ENCODE measurements around the gene ADCK2.
"Not testable (repeated sequence)": the region's sequence is repeated elsewhere in the genome, so short reads cannot be mapped to it uniquely, and the experiment has no call there.

The ADCK2 gene

DNA sequence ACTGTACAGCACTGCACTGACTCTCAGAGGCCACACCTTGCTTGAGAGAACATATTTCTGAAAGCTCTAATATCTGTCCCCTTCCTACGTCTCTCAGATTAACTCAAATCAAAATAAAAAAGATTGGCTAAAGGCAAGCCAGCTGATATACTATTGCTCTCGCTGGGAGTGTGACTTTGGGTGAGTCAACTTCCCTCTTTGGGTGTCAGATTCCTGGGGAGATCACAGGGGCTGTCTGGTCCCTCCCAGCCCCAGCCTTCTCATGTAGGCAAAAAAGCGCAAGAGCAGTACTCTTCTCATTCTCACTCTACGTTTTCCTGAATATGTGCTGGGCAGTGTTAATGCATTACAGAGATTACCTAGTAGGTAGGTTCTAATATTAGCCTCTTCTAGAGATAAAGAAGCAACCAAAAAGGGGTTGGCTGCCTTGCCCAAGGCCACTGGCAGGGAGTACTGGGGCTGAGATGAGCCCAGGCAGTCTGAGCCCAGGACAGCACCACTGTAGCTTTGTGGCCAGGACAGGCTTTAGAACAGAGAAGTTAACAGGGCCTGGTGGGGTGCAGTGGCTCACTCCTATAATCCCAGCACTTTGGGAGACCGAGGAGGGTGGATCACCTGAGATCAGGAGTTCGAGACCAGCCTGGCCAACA is 23.1 kb upstream of the ADCK2 start:
- no peak for DNase-seq

DNA sequence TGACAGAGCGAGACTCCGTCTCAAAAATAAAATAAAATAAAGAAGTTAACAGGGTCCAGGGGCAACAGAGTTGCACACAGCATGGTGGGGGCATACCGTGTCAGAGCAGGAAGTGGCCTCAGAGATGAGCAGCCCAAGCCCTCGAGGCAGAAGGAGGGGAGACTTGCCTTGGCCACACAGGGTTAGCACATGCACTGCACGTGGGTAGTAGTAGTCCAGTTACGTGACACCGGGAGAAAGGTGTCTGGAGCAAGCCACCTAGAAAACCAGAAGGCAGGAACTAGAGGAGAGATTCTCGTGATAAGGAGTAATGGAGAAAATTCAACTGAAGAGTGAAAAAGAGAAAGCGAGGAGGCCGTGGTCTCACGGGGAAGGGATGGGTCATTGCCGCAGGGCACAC is 22.4 kb upstream of the ADCK2 start:
- no peak for DNase-seq

DNA sequence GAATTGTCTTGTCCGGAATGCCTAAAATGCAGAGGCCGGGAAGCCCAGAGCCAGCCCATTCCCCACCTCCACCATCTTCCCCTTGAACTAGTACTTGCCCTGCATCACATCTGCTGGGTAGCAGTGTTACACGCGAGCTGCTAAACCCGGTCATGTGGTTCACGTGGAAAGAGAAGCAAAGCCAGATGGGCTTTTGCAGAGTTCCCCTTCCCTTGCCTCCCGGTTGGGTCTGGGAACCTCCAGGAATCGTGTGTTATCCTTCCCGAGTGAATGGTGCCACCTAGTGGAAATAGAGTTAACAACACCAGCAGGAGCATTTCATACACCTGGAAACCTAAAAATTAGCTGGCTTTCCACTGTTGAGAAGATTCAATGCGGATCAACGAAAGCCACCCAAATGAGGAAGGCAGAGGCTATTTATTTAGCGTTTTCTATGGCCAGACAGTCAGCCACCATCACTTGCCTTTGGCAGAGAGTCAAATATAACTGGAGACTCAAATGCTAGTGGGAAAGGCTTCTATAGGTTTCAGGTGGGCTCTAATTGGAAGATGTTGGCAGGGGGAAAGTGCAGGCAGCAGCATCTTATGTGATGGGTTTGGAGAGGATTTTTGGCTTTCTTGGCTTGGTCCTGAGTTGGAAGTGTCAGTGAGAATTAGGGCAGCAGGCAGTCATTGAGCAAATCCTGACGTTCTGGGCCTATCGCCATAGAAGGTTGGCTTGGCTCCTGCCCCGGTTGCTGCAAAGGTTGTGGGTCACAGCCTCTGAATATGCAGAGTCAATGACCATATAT is 19.2 kb upstream of the ADCK2 start:
- no peak for DNase-seq

DNA sequence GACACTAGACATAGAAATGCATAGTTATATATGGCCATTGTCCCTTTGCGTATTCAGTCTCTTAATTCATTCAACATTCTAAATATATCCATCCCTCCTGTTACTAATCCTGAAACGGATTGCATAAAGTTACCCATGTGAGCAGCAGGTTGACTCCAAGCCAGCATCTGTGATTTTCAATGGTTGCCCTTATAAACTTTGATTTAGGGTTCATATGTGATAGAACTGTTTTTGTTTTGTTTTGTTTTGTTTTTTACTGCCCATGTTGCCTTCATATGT is 18.7 kb upstream of the ADCK2 start:
- DNase-seq, result no peak

DNA sequence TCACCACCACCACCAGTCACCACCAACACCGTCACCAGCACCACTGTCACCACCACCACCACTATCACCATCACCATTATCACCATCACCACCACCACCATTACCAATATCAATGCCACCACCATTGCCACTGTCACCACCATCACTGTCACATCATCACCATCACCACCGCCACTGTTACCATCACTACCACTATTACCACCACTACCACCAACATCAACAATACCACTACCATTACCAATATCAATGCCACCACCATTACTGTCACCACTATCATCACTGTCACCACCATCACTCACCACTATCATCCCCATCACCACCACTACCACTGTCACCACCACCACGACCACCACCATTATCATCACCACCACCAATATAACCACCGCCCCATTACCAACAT is 18.1 kb upstream of the ADCK2 start:
- DNase-seq, result no peak

DNA sequence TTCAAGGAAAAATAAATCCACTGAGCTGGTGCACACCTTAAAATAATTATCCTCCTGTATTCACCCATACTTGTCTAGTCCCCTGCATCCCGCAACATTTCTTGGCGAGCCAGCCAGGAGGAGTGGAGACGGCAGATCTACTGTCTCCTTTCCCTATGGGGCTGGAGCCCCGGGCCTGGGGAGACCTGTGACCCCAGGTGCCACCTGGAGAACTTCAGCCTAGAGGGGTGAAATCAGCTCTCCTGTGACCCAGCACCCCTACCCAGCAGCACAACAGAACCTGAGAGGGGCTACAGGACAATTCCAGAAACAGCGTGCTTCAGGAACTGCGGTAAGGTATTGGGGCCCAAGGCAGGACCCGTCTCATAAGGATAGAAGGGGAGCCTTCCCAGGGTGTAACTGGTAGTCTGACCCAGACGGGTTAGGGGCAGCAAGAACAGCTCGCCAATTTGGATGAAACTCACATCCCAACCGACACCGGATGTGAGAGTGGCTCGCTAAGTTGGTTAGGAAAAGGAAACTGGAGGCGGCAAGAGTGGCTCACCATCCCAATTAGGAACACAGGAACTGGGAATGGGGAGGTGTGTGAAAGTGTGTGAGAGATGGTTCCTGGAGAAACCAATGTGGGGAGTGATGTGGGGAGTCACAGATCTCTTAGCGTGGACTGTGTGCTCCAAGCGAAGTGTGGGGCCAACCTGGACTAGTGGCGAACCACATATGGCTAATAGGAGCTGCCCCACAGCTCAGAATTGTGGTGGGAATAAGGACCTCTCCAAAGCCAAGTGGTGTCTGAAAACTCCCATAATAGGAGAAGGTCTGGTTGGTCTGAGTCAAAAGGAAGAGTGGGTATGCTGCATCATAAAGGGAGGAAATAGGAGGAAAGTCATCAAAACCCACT is 17.0 kb upstream of the ADCK2 start:
- DNase-seq, result no peak

DNA sequence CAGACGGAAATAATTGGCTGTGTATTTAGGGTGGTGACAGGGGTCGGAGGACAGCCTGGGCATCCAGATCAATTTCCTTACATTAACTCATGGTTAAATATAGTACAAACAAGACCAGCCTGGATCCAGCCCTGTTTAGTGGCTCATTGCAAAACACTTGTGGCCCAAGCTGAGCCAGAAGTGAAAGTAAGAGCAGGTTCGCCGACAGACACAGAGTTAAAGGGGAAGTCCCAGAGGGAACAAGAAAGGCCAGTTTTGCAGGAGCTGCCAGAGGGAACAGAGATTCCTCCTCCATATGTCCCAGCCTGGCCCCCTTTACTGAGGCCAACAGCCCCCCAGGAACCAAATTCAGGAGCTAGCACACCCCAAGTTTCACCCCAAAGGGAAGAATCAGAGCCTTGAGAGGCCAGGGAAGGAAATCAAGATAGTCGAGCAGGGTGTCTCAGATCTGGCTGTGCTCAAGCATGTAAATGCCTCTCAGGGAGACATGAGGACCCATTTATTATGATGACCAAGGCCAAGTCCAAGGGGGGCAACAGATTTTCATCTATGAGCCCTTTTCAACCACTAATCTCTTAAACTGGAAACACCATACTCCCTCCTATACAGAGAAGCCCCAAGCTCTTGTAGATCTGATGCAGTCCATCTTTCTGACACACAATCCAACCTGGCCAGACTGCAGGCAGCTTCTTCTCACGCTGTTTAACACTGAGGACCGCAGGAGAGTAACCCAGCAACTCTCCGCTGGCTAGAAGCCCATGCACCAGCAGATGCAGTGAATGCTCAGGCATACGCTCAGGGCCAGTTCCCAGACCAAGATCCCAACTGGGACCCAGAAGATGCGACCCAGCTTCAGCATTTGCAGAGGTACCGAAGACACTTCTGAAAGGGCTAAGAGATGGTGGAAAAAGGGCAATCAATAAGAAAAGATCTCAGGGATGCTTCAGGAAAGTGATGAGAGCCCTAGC is 15.9 kb upstream of the ADCK2 start:
- DNase-seq, result no peak

DNA sequence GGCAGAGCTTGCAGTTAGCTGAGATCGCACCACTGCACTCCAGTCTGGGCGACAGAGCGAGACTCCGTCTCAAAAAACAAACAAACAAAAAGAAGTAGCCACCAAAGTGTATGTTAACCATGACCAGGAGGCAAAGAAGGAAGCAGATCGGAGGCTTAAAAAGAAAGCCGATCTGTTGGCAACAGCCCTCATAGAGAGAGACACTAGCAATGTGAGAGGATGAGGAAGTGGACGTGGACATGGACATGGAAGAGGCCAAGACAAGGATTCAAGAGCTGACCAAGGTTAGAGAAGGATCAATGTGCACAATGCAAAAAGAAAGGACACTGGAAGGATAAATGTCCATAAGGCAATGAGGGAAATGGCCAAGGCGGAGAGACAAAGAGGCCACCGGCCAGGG is 14.9 kb upstream of the ADCK2 start:
- DNase-seq, result no peak

DNA sequence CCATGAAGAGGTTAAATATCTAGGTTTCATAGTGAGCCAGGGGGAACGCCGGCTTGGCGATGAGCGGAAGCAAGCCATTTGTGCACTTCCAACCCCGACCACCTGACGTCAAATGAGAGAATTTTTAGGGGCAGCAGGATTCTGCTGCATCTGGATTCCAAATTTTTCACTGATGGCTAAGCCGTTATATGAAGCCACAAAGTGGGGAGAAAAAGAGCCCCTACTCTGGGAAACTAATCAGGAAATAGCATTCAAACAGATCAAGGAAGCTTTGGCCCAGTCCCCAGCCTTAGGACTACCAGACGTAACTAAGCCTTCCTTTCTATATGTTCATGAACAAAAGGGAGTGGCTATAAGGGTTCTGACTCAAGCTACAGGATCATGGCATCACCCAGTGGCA is 12.9 kb upstream of the ADCK2 start:
- no peak for DNase-seq

DNA sequence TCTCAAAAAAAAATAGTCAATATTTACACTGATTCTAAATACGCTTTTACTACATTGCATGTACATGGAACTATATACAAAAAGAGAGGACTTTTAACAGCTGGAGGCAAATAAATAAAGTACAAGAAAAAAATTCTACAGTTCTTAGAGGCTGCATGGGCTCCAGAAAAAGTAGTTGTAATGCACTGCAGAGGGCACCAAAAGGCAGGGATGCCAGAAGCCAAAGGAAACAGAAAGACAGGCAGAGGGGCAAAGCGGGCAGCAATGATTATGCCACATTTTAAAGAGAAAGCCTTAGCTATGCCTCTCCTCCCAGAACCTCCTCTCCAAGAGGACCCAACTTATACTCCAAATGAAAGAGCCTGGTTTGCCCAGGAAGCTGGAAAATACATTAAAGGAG is 11.6 kb upstream of the ADCK2 start:
- DNase-seq, result no peak

DNA sequence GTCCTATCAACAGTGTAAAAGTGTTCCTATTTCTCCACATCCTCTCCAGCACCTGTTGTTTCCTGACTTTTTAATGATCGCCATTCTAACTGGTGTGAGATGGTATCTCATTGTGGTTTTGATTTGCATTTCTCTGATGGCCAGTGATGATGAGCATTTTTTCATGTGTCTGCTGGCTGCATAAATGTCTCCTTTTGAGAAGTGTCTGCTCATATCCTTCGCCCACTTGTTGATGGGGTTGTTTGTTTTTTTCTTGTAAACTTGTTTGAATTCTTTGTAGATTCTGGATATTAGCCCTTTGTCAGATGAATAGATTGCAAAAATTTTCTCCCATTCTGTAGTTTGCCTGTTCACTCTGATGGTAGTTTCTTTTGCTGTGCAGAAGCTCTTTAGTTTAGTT is 9.8 kb upstream of the ADCK2 start:
- not testable (repeated sequence) for DNase-seq

DNA sequence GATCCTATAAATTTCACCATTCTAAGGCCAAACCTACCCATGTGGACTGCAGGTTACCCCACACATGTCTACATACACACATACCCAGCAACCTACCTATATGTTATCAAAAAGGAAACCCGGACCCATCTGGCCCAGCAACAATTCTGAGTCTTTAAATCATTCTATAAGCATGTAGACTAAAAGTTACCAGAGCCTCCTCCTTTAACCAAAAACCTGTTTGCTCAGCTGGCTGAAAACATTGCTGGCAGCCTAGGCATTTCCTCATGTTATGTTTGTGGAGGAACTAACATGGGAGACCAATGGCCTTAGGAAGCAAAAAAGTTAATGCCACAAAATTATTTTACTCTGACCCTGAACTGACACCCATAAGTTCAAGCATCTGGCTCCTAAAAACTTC is 5.3 kb upstream of the ADCK2 start:
- no peak for DNase-seq

DNA sequence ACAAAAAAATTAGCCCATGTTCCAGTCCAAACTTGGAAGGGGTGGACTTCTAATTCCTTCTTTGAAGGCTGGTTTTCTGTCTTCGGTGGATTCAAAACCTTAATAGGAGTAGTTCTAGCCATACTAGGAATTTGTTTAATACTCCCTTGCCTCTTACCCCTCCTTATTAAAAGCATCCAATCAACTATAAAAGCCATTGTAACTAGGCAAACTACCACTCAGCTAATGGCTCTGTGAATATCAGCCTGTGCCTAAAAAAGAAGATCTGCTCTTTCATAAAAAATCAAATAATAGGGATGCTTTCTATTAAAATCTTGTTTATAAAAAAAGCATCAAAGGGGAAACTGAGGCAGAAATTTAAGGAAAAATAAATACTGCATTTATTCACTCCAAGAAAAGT is 4.1 kb upstream of the ADCK2 start:
- DNase-seq, result no peak

DNA sequence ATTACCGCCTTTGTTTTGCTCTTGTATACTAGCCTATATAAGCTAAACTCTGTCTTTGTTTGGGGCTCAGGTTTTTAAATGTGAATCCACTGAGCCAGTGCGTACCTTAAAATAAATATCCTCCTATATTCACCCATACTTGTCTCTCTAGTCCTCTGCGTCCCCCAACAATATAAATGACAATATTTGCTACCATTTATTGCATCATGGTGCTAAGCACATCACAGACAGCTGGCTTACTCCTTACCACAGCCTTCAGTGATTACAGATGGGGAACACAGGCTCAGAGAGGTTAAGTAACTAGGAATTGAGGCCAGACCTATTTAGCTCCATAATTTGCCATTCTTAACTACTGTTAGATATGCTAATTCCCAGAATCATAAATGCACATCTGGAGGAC is 3.4 kb upstream of the ADCK2 start:
- no peak for DNase-seq

DNA sequence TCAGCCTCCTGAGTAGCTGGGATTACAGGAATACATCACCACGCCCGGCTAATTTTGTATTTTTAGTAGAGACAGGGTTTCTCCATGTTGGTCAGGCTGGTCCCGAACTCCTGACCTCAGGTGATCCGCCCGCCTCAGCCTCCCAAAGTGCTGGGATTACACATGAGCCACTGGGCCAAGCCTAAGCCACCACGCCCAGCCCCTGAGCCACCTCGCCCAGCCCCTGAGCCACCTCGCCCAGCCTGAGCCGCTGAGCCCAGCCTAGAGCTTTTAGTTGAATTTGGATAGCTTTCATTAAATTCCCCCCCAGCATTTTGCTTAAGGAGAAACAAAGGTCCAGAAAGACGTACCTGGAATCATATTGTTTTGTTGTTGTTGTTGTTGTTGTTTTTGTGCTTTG is 2.9 kb upstream of the ADCK2 start:
- DNase-seq, result not testable (repeated sequence)

DNA sequence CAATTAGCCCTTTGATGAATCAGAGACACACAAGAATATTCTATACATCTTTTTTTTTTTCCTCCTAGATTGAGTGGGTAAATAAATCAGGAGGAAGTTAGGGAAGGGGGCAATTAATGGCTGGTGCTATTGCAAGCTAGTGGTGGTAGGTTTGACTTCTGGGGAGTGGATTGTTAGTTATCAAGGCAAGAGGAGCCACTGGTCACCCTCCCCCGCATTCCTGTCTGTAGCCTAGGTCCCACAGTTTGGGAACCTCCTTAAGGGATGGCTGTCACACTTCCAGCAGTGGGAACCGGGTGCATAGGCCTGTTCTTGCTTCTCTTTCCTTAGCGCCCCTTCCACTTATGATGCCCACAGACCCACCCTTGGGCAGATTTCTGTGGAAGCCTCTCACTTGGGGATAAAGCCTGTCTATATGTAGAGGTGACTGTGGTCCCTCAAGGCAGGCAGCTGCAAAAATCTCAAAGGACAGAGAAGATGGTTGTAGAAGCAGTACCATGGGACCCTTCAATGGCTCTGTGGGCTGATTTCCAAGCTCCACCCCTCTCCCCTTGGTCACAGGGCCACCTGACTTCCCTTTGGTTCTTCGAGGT is 2.3 kb upstream of the ADCK2 start:
- no peak for DNase-seq

DNA sequence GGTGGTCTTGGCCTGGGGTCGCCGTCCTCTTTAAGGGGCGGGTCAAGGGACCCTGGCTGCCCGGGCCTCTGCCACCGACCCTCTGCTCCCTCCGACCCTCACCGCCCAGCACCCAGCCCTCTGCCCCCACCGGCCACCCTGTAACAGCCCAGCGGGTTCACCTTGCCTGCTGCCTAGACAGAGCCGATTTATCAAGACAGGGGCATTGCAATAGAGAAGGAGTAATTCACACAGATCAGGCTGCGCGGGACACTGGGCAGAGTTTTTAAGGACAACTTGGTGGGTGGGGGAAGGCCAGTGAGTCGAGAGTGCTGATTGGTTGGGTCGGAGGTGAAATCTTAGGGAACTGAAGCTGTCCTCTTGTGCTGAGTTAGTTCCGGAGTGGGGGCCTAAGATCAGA is 779 bp upstream of the ADCK2 start:
- DNase-seq, result no peak

DNA sequence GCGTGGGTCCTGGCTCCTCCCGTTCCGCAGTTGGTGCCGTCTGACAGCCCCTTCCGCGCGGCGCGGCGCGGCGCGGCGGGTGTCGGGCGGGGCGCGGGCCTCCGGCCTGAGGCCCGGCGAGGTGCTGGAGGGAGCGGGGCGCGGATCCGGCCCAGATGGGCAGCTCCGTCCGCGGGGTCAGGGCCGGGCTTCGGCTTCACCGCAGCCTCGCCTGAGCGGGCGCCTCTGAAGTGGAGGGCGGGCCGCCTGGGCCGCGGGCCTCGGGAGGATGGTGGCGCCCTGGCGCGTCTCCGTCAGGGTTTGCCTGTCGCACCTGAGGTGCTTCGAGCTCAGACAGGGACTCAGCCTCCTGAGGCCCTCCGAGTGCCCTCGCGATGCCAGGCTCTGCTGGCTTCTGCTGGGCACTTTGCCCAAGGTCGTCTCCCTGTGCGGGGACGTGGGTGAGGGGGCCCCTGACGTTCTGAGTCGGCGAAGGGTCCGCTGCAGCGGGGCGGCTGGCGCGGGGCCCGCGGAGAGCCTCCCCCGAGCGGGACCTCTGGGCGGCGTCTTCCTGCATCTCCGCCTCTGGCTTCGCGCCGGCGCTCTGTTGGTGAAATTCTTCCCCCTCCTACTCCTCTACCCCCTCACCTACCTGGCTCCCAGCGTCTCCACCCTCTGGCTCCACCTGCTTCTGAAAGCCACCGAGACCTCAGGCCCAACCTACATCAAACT is 473 bp downstream of the ADCK2 start:
- no peak for DNase-seq

DNA sequence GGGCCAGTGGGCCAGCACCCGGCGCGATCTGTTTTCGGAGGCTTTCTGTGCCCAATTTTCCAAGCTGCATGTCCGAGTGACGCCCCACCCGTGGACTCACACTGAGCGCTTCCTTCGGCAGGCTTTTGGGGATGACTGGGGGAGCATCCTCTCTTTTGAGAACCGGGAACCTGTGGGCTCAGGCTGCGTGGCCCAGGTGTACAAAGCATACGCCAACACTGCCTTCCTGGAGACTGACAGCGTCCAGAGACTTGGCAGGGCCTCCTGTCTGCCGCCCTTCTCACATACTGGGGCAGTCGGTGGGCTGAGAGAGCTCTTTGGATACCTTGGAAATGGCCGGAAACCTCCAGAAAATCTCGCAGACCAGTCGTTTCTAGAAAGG is 1.0 kb downstream of the ADCK2 start:
- DNase-seq, result no peak

DNA sequence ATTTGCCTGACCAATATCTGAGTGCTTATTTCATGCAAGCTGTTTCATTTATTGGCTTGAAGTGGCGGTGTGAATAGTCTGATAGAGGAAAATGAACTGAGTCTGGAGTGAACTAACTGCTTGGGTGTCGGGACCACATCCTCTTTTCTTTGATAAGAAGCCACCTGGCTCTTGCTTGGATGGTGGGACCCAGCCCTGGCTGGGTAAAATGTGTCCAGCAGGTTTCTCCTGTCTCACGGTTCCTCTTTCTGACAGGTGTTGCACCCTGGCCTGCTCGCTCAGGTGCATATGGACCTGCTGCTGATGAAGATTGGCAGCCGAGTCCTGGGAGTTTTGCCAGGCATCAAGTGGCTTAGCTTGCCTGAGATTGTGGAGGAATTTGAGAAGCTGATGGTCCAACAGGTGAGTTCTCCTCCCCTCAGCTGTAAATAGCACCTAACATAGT is 1.6 kb downstream of the ADCK2 start:
- no peak for DNase-seq

DNA sequence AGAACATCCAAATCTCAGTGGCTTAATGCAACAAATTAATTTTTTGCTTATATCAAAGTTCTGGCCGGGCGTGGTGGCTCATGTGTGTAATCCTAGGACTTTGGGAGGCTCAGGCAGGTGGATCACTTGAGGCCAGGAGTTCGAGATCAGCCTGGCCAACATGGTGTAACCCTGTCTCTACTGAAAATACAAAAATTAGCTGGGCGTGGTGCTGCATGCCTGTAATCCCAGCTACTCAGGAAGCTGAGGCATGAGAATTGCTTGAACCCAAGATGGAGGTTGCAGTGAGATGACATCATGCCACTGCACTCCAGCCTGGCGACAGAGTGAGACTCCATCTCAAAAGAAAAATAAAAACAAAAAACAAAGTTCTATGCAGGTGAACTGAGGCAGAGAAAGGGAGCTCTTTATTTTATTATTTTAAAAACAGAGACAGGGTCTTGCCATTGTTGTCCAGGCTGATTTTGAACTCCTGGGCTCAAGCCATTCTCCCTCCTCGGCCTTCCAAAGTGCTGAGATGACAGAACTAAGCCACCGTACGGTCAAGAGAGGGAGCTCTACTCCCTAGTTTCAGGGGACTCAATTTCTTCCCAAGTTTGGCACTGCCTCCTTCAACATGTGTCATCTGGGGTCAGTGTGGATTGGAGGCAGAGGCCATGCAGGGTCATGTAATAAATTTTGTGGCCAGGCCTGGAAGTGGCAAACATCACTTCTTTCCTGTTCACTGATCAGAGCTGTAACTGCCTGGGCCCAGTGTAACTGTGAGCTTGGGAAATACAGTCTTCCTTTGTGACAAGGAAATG is 2.4 kb downstream of the ADCK2 start:
- DNase-seq, result no peak
